GM23248 (cell line): ENCODE measurements around the gene ANKRD31. TPM values are rescaled to one million over a fixed set of nuclear protein-coding genes. Genes with fewer than 3 reads are reported as not detected.

Experiments used
- DNase-seq: peaks from one replicate; pipeline ENCODE4 v3.0.0-alpha.2; 2015
- H2AFZ ChIP-seq: fragments of 200-600 bp; sonication (generic); 2 replicates; pipeline ENCODE4 v1.6.1; 2016; ENCODE audit warnings: antibody characterized with exemption
- H3F3A ChIP-seq: fragments of 200-600 bp; sonication (generic); 2 replicates; pipeline ENCODE4 v1.6.1; 2016; ENCODE audit warnings: mild to moderate bottlenecking, antibody characterized with exemption, mixed run types; ENCODE audit not compliant: insufficient read depth
- H3K27ac ChIP-seq: fragments of 200-600 bp; sonication (generic); 2 replicates; pipeline ENCODE4 v1.5.1; 2016; ENCODE audit warnings: mild to moderate bottlenecking
- H3K27me3 ChIP-seq: fragments of 200-600 bp; sonication (generic); replicated peaks from 2 replicates; pipeline ENCODE4 v1.6.1; 2016; ENCODE audit warnings: mild to moderate bottlenecking; ENCODE audit not compliant: insufficient read depth
- H3K36me3 ChIP-seq: fragments of 200-600 bp; sonication (generic); 2 replicates; pipeline ENCODE4 v1.6.1; 2016; ENCODE audit warnings: low read depth, mild to moderate bottlenecking
- H3K4me1 ChIP-seq: fragments of 200-600 bp; sonication (generic); 2 replicates; pipeline ENCODE4 v1.6.1; 2016; ENCODE audit warnings: mild to moderate bottlenecking; ENCODE audit not compliant: insufficient read depth
- H3K4me2 ChIP-seq: fragments of 200-600 bp; sonication (generic); one replicate; pipeline ENCODE4 v1.6.1; 2016; ENCODE audit warnings: mild to moderate bottlenecking; ENCODE audit not compliant: unreplicated experiment
- H3K4me3 ChIP-seq: fragments of 200-600 bp; sonication (generic); 2 replicates; pipeline ENCODE4 v1.5.1; 2016; ENCODE audit warnings: mild to moderate bottlenecking
- H3K79me2 ChIP-seq: fragments of 200-600 bp; sonication (generic); 2 replicates; pipeline ENCODE4 v1.6.1; 2016; ENCODE audit warnings: mild to moderate bottlenecking; ENCODE audit not compliant: insufficient read depth
- H3K9ac ChIP-seq: fragments of 200-600 bp; sonication (generic); 2 replicates; pipeline ENCODE4 v1.6.1; 2016; ENCODE audit warnings: mild to moderate bottlenecking
- H3K9me2 ChIP-seq: fragments of 200-600 bp; sonication (generic); 2 replicates; pipeline ENCODE4 v1.6.1; 2016; ENCODE audit warnings: mixed run types, mild to moderate bottlenecking, moderate library complexity; ENCODE audit not compliant: insufficient read depth
- H3K9me3 ChIP-seq: fragments of 200-600 bp; sonication (generic); one replicate; pipeline ENCODE4 v1.6.1; 2017; ENCODE audit warnings: low read depth
- H4K20me1 ChIP-seq: fragments of 200-600 bp; sonication (generic); 2 replicates; pipeline ENCODE4 v1.6.0; 2016; ENCODE audit not compliant: insufficient read depth
- EZH2 ChIP-seq: fragments of 200-600 bp; sonication (generic); IDR thresholded peaks from 2 replicates; pipeline ENCODE4 v1.6.1; 2018; ENCODE audit warnings: antibody characterized with exemption, mild to moderate bottlenecking; ENCODE audit not compliant: insufficient read depth, poor library complexity, severe bottlenecking
- EZH2phosphoT487 ChIP-seq: fragments of 200-600 bp; sonication (generic); IDR thresholded peaks from 2 replicates; pipeline ENCODE4 v1.6.1; 2018; ENCODE audit warnings: antibody characterized with exemption, moderate library complexity, mild to moderate bottlenecking, low read depth; ENCODE audit not compliant: insufficient read depth
- WGBS, 2 experiments: methylation state at CpG; one replicate each; pipeline ENCODE4 v1.1.6; 2015 to 2017; ENCODE audit warnings: low lambda C conversion rate in 2 of 2, low coverage in 1 of 2; ENCODE audit errors: missing lambda C conversion rate in 2 of 2; 5-methylcytosine and 5-hydroxymethylcytosine counted together
- in situ Hi-C: fragments of 300-500 bp; cut with MboI; formaldehyde crosslinking; loops from 2 replicates; pipeline ENCODE4 v1.15.0; 2020
- polyA plus RNA-seq: library from polyadenylated mRNA; unstranded; fragments of >200 nt; fragmentation: Nextera tagmentation; extraction: Ambion mirVana; gene quantifications from 2 replicates; pipeline ENCODE4 v1.2.1, GENCODE V29; 2016
- total RNA-seq: library from RNA; depleted of rRNA; stranded (reverse); fragments of >200 nt; shearing (Covaris generic); gene quantifications from 2 replicates; pipeline ENCODE4 v1.2.3, GENCODE V29; 2014

ANKRD31 gene
- total and polyA plus RNA-seq, 2 experiments from 2014 or later: not detected

DNA sequence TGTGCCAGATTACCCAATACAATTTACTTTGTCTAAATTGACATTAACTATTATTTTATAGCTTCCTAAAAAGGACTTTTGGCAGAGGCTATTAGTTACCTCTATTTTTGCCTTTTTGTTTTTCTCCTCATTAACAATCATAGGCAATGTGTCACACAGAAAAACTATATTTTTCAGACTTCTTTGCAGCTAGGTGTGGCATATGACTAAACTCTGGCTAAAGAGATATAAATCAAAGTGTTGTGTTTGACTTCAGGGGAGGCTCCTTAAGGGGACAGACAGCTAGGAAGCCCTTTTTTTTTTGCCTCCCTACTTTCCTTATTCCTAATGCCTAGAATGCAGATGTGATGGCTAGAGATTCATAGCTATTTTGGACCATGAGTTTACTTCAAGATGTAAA is 164.6 kb downstream of the ANKRD31 start:
- in situ Hi-C loops: no loop called here
- Histone ChIP-seq H3K79me2 (no peaks in the 10 kb centered on the region), H2AFZ (no peak overlapping the region), H3K27ac (no peak overlapping the region), H3K36me3 (no peaks in the 10 kb centered on the region), H3K4me2 (no peak overlapping the region), H4K20me1 (no peaks in the 10 kb centered on the region), H3K9me2 (no peaks in the 10 kb centered on the region), H3K9me3 (no peaks in the 10 kb centered on the region), H3K9ac (no peak overlapping the region), H3K27me3 (no peaks in the 10 kb centered on the region), H3K4me3 (no peak overlapping the region), H3K4me1 (no peaks in the 10 kb centered on the region), H3F3A (no peaks in the 10 kb centered on the region)
- DNase-seq: no peak
- TF ChIP-seq EZH2phosphoT487: no peak
- no peak for TF ChIP-seq EZH2

GRCh38 chr5:75071100-75071499 is 165.6 kb downstream of the ANKRD31 start:
- in situ Hi-C loops: no loop called here

DNA sequence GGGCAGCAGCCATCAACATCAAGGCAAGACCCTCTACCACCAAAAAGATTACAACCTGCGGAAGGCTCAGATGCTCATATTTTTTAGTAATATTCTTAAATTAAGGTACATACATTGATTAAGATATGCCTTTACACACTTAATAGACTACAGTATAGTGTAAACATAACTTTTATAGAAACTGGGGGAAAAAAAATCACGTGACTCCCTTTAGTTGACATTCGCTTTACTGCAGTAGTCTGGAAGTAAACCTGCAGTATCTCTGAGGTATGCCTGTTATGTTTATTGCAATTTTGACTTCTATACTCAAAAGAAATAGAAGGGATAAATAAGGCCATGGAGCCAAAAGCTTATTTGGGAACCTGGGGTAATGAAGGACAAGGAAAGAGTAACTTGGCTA is 169.2 kb downstream of the ANKRD31 start:
- no peak overlapping the region for H3K4me3 ChIP-seq
- H4K20me1 ChIP-seq: no peaks in the 10 kb centered on the region
- H3K4me1 ChIP-seq: no peaks in the 10 kb centered on the region
- 62 to 64% methylated on average over 3 of the region's 3 CpGs for WGBS, 2 experiments
- no peaks in the 10 kb centered on the region for H3F3A ChIP-seq
- in situ Hi-C loops: no loop called here
- H3K9me3 ChIP-seq: no peaks in the 10 kb centered on the region
- H3K27me3 ChIP-seq: no peaks in the 10 kb centered on the region
- no peaks in the 10 kb centered on the region for H3K36me3 ChIP-seq
- H3K9ac ChIP-seq: no peak overlapping the region
- TF ChIP-seq EZH2 (no peak), EZH2phosphoT487 (no peak)
- H3K27ac ChIP-seq: no peak overlapping the region
- no peak overlapping the region for H3K4me2 ChIP-seq
- no peaks in the 10 kb centered on the region for H3K9me2 ChIP-seq
- DNase-seq: no peak
- H2AFZ ChIP-seq: no peak overlapping the region
- H3K79me2 ChIP-seq: no peaks in the 10 kb centered on the region

More at GRCh38 chr5:75071100-75071499, 165.6 kb downstream of the ANKRD31 start:
- H3K4me3 ChIP-seq: no peak overlapping the region
- H3F3A ChIP-seq: no peaks in the 10 kb centered on the region
- TF ChIP-seq EZH2phosphoT487: no peak
- no peak for TF ChIP-seq EZH2
- no peaks in the 10 kb centered on the region for H3K4me1 ChIP-seq
- H2AFZ ChIP-seq: no peak overlapping the region
- no peaks in the 10 kb centered on the region for H3K9me3 ChIP-seq
- no peak overlapping the region for H3K4me2 ChIP-seq
- no peak for DNase-seq
- H3K27ac ChIP-seq: no peak overlapping the region
- no peaks in the 10 kb centered on the region for H3K9me2 ChIP-seq
- H3K79me2 ChIP-seq: no peaks in the 10 kb centered on the region
- no peaks in the 10 kb centered on the region for H3K27me3 ChIP-seq
- no peaks in the 10 kb centered on the region for H3K36me3 ChIP-seq
- no peak overlapping the region for H3K9ac ChIP-seq
- no peaks in the 10 kb centered on the region for H4K20me1 ChIP-seq

DNA sequence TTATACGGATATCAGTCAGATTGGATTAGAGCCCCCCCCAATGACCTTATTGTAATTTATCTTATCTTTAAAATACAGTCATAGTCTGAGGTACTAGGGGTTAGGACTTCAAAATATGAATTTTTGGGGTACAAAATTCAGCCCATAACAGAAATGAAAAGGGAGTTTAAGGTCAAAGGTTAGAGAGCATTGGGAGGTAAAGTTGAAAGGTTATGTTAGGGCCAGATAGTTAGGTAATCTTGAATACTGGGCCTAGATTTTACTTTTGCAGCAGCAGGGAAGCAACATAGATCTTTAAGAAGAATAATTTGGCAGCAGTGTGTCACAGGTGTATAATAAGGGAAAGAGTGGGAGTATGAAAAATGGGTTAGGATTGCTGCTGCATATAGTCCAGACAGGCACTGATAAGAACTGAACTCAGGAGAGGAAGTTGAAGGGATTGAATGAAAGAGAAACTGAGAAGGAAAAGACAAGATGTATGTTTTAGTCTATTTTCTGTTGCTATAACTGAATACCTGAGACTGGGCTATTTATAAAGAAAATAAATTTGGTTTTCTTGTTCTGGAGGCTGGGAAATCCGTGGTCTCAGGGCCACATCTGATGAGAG is 173.7 kb downstream of the ANKRD31 start:
- H2AFZ ChIP-seq: no peak overlapping the region

More for the DNA sequence above, 173.7 kb downstream of the ANKRD31 start:
- 49 to 67% methylated on average over 2 of the region's 2 CpGs for WGBS, 2 experiments
- Histone ChIP-seq H3K4me3 (no peak overlapping the region), H3K79me2 (no peaks in the 10 kb centered on the region), H3K36me3 (no peaks in the 10 kb centered on the region), H3K9ac (no peak overlapping the region), H3K9me2 (no peaks in the 10 kb centered on the region), H3K27me3 (no peaks in the 10 kb centered on the region), H3K27ac (no peak overlapping the region), H3K4me1 (no peaks in the 10 kb centered on the region), H3F3A (no peaks in the 10 kb centered on the region), H3K4me2 (no peak overlapping the region), H3K9me3 (no peaks in the 10 kb centered on the region), H4K20me1 (no peaks in the 10 kb centered on the region)
- no peak for DNase-seq
- no peak for TF ChIP-seq EZH2
- no peak for TF ChIP-seq EZH2phosphoT487
- in situ Hi-C loops: no loop called here
